ENCODE data around the gene SMAD3.

Gene SMAD3

DNA sequence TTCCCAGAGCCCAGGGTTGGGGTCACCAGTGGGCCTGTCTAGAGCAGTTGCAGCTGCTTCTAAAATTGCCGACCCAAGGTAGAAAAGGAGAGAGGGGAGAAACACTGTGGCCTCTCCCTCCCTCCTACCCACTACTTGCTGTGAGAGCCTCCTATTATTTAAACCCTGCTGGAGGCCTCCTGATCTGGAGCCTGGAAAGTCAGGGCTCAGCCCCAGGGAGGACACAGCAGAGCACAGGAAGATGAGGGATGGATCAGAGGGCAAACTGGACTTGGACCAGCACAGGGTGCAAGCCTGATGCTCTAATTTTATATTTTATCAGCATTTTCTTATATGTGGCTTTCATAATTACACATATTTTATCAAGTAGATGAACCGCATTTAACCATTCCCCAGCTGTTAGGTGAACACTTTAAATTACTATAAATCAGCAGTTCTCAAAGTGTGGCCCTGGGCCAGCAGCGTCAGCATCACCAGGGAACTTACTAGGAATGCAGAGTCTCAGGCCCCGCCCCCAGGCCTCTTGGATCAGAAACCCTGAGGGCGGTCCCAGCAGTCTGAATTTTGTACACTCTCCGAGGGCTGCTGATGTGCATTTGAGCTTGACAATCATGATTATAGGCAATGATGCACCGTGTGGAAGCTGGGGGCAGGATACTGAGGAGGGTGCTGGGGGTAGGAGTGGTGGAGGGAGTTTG lies 26.7 kb downstream of the SMAD3 start:
- in situ Hi-C loops (cut with MboI; ENCODE audit: low sequenced_read_pairs, unreplicated experiment), result no loop called here
- TF ChIP-seq, protein P1, sequence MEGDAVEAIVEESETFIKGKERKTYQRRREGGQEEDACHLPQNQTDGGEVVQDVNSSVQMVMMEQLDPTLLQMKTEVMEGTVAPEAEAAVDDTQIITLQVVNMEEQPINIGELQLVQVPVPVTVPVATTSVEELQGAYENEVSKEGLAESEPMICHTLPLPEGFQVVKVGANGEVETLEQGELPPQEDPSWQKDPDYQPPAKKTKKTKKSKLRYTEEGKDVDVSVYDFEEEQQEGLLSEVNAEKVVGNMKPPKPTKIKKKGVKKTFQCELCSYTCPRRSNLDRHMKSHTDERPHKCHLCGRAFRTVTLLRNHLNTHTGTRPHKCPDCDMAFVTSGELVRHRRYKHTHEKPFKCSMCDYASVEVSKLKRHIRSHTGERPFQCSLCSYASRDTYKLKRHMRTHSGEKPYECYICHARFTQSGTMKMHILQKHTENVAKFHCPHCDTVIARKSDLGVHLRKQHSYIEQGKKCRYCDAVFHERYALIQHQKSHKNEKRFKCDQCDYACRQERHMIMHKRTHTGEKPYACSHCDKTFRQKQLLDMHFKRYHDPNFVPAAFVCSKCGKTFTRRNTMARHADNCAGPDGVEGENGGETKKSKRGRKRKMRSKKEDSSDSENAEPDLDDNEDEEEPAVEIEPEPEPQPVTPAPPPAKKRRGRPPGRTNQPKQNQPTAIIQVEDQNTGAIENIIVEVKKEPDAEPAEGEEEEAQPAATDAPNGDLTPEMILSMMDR (IDR thresholded peaks at IDR 0.05; ENCODE audit: borderline replicate concordance, control extremely low read depth, extremely low read depth, insufficient read depth, missing control alignments), result no peak
- DNase-seq (ENCODE audit: low spot score), result no peak

DNA sequence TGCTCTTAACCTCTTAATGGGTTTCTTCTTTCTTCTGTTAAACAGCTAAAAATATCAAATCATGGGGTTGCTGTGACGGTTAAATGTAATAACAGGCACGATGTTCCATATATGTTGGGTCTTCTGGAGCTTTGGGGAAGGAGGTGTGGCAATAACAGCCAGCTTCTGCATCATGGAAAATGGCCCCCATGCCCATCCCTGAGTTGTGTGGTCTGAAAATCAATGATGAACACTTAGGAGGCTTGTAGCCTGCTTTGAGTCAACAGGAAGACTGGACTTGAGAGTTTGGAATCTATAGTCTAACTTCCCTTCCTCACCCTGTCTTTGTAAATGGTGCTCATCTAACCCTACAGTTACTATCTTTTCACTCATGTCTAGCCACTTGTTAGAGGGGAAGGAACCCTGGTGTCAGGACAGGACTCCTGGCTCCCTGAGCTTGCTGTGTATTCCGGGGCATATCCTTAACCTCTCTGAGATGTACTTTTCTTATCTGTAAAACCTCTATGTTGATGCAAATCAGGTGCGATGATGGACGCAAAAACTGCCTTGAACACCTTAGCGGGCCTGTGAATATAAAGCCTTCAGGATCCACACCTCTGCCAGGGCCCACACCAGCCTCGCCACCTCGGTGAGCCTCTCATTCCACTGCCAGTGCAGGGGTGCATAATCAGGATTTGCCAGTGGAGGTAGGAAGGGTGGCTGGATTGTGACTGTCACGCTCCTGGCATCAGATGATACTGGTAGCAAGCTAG lies 27.5 kb downstream of the SMAD3 start:
- TF ChIP-seq, protein P1 (IDR thresholded peaks at IDR 0.05; ENCODE audit: borderline replicate concordance, control extremely low read depth, extremely low read depth, insufficient read depth, missing control alignments), result no peak
- no peak for DNase-seq (ENCODE audit: low spot score)
- in situ Hi-C loops (cut with MboI; ENCODE audit: low sequenced_read_pairs, unreplicated experiment), result no loop called here

DNA sequence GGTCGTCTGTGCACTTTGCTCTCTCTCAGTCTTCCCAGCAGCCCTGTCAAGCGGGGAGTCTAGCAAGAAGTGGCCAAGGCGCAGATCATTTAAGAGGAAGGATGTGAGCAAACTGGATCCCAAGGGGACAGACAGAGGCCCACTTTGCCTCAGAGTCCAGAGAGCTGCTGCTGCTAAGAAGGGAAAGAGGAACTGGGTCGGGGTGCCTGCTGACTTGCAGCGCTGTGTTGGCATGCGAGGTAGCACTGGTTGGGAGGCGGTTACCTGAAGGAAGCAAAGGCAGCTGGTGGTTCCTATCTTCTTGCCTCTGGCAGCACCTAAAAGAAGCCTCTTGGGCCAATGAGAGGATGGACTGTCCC lies 28.1 kb downstream of the SMAD3 start:
- in situ Hi-C loops (cut with MboI; ENCODE audit: low sequenced_read_pairs, unreplicated experiment), result no loop called here
- no peak for DNase-seq (ENCODE audit: low spot score)
- TF ChIP-seq, protein P1 (IDR thresholded peaks at IDR 0.05; ENCODE audit: borderline replicate concordance, control extremely low read depth, extremely low read depth, insufficient read depth, missing control alignments), result no peak

DNA sequence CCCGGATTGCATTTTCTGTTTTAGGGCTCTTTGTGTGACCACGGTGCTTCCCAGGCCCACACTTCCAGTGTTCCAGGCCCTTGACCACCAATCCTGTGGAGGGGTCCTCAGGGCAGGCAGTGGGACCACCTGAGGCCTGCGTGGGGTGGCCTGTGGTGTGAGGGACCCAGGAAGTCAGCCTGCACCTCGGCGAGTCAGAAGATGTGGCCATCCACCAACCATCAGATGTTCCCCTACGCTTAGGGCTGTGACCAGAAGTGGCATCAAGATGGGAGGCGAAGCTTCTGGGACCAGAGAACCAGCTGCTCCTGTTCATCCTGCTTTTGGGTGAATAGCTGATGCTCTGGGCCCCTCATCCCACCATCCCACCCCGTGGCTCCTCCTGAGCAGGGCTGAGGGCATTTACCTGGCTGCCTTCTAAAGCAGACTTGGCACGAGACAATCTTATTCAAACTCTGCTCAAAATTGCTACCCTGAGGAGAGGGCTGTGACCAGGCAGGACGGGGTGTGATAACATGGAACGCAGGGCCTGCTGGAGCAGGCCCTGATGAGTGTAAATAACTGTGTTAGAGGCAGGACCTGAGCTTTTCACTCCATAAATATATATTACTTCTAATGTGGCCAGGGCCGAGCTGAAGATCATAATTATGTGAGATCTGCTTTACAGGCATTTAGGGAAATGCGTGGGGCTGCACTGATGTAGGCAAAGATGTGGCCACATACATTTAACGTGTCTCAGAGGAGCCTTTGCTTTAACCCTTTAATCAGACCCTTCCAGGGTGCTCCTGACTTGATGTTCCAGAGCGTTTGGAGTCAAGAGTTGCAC lies 28.8 kb downstream of the SMAD3 start:
- no peak for DNase-seq (ENCODE audit: low spot score)
- in situ Hi-C loops (cut with MboI; ENCODE audit: low sequenced_read_pairs, unreplicated experiment), result no loop called here
- TF ChIP-seq, protein P1 (IDR thresholded peaks at IDR 0.05; ENCODE audit: borderline replicate concordance, control extremely low read depth, extremely low read depth, insufficient read depth, missing control alignments), result no peak

DNA sequence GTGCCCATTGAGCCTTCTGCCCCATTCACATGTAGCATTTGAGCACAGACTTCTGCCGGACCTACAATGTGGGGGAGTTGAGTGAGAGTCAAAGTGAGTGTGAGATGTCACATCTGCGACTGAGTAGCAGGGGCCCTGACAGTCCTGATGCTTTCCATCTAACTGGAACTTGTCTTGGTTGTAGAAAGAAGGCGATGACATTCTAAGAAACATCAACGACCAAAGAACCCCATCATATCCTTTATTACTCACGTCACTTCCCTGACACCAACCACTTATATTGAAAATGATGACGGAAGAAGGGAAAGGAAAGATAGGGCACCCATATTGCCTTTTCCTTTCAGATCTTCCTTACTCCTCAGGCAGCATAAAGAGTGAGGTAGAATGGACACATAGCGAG lies 30.5 kb downstream of the SMAD3 start:
- no peak for DNase-seq (ENCODE audit: low spot score)
- TF ChIP-seq, protein P1 (IDR thresholded peaks at IDR 0.05; ENCODE audit: borderline replicate concordance, control extremely low read depth, extremely low read depth, insufficient read depth, missing control alignments), result no peak
- in situ Hi-C loops (cut with MboI; ENCODE audit: low sequenced_read_pairs, unreplicated experiment), result no loop called here

DNA sequence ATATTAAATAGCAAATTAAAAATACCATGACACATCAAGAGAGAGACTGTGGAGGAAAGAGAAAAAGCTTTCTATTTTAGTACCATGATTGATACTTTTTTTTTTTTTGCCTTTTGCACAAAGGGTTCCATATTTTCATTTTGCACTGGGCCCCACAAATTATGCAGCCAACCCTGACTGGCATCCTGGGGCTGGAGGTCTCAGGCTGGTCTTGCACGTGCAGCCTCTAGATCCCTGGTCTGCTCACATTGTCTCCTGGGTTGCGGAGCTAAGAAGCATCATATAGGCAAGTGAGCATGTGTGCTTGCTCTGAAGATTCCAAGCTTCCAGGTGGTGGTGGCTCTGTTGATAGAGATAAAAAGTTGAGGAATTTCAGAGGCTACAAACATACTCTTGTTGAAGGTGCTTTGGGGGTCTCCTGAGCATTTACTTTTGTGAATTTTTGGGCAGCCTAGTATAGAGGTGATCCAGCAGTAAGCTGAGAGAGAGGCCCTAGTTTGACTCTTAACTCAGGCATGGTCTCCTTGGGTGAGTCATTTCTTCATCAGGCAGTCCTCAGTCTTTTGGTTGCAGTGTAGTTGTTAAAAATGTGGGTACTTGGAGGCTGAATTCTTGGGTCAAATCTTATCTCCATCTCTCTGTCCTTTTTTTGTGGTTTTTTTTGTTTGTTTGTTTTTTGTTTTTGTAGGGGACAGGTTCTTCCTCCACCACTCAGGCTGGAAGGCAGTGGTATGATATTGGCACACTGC lies 31.3 kb downstream of the SMAD3 start:
- no peak for DNase-seq (ENCODE audit: low spot score)
- TF ChIP-seq, protein P1 (IDR thresholded peaks at IDR 0.05; ENCODE audit: borderline replicate concordance, control extremely low read depth, extremely low read depth, insufficient read depth, missing control alignments), result no peak
- in situ Hi-C loops (cut with MboI; ENCODE audit: low sequenced_read_pairs, unreplicated experiment), result no loop called here

Measured in GM13976 (cell line).